GM21447 (cell line): ENCODE measurements around the gene C17orf58.
"Not testable (repeated sequence)": the region's sequence is repeated elsewhere in the genome, so short reads cannot be mapped to it uniquely, and the experiment has no call there.

ENCODE experiments used
- ATAC-seq: cut with Tn5 transposase; IDR thresholded peaks from one replicate; pipeline ENCODE4 v1.9.1; 2021; ENCODE audit not compliant: unreplicated experiment

C17orf58 gene

DNA sequence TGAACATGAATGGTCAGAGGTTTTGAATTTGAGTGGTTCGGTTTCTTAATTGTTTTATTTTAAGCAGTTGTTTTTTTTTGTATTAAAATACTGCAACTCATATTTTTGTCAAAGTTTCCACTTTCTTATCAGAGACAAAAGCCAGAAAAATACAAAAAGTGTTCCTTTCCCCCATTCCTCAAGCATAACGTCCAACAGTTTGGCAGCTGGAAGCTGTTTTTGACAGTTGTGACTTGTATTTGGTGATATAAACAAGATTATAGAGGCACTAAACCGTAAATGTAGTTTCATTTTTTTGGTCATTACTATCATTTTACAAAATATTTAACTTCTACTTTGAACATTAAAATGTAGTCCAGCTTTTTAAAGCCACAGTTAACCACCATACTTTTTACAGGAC lies 36.0 kb downstream of the C17orf58 start:
- ATAC-seq, result not testable (repeated sequence)

DNA sequence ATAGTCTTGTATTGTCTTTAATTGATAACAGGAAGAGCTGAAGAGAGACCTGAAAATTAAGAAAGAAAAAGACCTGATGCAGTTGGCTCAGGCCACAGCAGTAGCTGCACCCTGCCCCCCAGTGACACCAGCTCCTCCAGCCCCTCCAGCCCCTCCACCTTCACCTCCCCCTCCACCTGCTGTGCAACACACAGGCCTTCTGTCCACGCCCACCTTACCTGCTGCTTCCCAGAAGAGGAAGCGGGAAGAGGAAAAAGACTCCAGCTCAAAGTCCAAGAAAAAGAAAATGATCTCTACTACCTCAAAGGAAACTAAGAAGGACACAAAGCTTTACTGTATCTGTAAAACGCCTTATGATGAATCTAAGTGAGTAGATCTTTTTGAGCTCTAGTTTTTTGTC lies 36.8 kb downstream of the C17orf58 start:
- ATAC-seq, result no peak

DNA sequence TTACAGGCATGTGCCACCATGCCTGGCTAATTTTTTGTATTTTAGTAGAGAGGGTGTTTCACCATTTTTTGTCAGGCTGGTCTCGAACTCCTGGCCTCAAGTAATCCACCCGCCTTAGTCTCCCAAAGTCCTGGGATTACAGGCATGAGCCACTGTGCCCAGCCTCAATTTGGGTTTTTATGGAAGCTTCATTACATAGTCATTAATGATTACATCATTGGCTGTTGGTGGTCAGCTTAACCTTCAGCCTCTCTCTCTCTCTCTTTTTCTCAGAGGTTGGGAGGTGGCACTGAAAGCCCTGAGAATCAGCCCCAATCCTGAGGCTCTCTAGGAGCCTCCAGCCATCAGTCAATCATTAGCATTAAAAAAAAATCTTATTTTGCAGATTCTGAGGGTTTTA lies 45.3 kb downstream of the C17orf58 start:
- ATAC-seq, result no peak

DNA sequence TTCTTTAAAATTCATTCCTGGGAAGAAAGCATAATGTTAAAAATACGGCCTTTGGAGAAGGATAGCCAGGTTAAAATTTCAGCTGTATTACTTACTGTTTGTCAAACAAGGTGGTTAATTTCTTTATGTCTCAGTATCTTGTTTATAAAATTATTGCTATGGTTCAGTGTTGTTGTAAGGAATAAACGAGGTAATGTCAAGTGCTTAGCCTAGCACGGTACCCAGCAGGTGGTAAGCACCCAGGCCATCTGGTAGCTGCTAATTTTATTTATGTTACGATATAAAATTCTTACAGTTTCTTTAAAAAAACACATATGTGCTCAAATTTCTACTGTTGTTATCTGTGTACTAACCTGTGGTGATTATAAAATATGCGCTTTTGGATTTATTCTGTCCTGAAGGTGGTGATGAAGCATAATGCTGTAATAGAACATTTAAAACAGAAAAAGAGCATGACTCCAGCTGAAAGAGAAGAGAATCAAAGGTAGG lies 48.9 kb downstream of the C17orf58 start:
- no peak for ATAC-seq

DNA sequence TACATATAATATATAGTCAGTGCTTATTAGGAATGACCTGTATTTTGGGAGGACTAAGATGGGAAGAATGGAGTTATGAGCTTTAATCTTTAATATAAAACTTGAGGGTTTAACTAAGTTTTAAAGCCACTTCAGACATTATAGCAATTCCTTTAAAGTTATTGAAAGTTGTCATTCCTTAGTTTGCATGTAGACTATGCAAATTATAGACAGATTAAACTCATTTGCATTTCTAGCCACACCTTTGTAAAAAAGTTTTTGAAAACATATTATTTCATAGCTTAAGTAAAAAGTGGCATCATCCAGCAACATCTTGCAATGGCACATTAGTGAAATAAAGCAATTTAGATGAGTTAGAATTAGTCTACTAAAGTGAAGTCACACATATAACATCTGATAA lies 49.8 kb downstream of the C17orf58 start:
- no peak for ATAC-seq

DNA sequence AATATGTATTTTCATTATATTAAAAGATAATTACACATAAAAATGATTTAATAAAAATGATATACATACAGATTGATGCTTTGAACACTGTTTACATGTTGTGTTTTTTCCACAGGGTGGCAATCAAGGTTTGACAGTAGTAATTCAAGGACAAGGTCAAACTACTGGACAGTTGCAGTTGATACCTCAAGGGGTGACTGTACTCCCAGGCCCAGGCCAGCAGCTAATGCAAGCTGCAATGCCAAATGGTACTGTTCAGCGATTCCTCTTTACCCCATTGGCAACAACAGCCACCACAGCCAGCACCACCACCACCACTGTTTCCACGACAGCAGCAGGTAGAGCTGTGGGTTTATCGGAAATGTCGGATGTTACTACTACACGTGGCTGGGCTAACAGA lies 52.2 kb downstream of the C17orf58 start:
- ATAC-seq, result no peak

DNA sequence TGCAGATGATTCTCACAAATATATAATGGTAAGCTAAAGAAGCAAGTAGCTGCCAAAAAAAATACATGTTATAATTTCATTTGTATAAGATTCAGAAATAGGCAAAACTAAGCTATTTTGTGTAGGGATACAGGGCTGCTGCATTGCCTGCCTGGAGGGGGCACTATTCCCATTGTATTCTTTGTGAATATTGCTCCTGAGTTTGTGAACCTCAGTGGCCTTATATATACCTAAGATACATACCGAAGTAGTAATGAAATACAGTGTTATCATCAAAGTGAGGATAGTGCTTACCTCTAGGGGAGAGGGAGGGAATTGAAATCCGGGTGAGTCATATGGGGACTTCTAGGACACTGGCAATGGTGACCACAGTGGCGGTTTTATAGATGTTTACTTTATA lies 53.5 kb downstream of the C17orf58 start:
- ATAC-seq, result no peak
